Vagina (tissue), 2 donors: ENCODE results near the gene SC5D. TPM values are rescaled to one million over a fixed set of nuclear protein-coding genes. Genes with fewer than 3 reads are reported as not detected.
A peak's percentile ranks its signal among the peaks of the same experiment; 100 is the strongest.

Experiments used
- DNase-seq, 2 donors: peaks; one replicate each; pipeline ENCODE4 v3.0.0-alpha.2; 2017; ENCODE audit errors: extremely low spot score in 2 of 2
- H3K27ac ChIP-seq: fragments of 200-600 bp; sonication (generic); one replicate; pipeline ENCODE4 v1.5.1; 2019
- H3K27me3 ChIP-seq: fragments of 200-600 bp; sonication (generic); one replicate; pipeline ENCODE4 v1.5.1; 2019
- H3K36me3 ChIP-seq, 2 donors: fragments of 200-600 bp; sonication (generic); one replicate each; pipeline ENCODE4 v1.5.1; 2017 to 2019
- H3K4me1 ChIP-seq: fragments of 200-600 bp; sonication (generic); one replicate; pipeline ENCODE4 v1.5.1; 2019
- H3K4me3 ChIP-seq, 2 donors: fragments of 200-600 bp; sonication (generic); 1 replicate in 1 of 2; 2 replicates in 1 of 2; pipeline ENCODE4 v1.5.1; 2016 to 2019
- H3K9me3 ChIP-seq: fragments of 200-600 bp; sonication (generic); one replicate; pipeline ENCODE4 v1.5.1; 2019
- POLR2A ChIP-seq, 2 donors: fragments of 450-650 bp; IDR thresholded peaks; one replicate each; pipeline ENCODE4 v1.6.1; 2017; ENCODE audit warnings: antibody characterized with exemption in 2 of 2, mild to moderate bottlenecking in 2 of 2, moderate library complexity in 2 of 2
- POLR2AphosphoS5 ChIP-seq, 2 donors: sonication (generic); formaldehyde crosslinking; IDR thresholded peaks; one replicate each; pipeline ENCODE4 v1.9.0; 2017; ENCODE audit warnings: antibody characterized with exemption in 2 of 2, mild to moderate bottlenecking in 2 of 2, low read depth in 1 of 2; ENCODE audit not compliant: insufficient read depth in 1 of 2
- intact Hi-C: fragments of 100-400 bp; cut with DNase I; formaldehyde crosslinking; loops from one replicate; pipeline ENCODE4 v1.15.1; 2023
- total RNA-seq: library from RNA; depleted of rRNA; stranded (reverse); fragments of >200 nt; gene quantifications from one replicate; pipeline ENCODE4 v1.2.3, GENCODE V29; 2016
- TF ChIP-seq, protein P1 (sequence below), 3 experiments: fragments of 450-650 bp in 2 of 3; fragments of 200-600 bp in 1 of 3; sonication (generic) in 1 of 3; IDR thresholded peaks; one replicate each; pipeline ENCODE4 v1.5.1; 2017 to 2019; ENCODE audit warnings: antibody characterized with exemption in 3 of 3, mild to moderate bottlenecking in 2 of 3, moderate library complexity in 2 of 3

SC5D gene
- total RNA-seq, 1 donor from 2014 or later, result 86.7 TPM

DNA sequence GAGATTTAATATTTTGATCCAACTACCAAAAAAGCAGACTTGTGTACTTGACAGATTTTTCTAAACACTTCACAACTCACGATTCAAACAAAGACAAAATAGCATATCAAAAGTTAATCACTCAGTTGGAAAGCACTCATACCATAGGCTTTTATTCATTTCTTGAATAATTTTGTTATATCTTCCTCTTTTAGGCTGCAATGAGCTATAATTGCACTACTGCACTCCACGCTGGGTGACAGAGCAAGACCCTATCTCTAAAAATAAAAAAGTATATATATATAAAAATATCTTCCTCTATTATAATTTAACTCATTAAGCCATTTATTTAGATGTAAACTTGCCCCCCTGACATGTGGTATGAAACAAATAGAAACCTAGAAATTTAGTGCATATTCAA is 19.9 kb downstream of the SC5D start:
- H3K9me3 ChIP-seq, result no peaks in the 10 kb centered on the region
- no peak for DNase-seq
- H3K27ac ChIP-seq, result no peak overlapping the region
- H3K4me1 ChIP-seq, result no peaks in the 10 kb centered on the region
- TF ChIP-seq, protein P1, sequence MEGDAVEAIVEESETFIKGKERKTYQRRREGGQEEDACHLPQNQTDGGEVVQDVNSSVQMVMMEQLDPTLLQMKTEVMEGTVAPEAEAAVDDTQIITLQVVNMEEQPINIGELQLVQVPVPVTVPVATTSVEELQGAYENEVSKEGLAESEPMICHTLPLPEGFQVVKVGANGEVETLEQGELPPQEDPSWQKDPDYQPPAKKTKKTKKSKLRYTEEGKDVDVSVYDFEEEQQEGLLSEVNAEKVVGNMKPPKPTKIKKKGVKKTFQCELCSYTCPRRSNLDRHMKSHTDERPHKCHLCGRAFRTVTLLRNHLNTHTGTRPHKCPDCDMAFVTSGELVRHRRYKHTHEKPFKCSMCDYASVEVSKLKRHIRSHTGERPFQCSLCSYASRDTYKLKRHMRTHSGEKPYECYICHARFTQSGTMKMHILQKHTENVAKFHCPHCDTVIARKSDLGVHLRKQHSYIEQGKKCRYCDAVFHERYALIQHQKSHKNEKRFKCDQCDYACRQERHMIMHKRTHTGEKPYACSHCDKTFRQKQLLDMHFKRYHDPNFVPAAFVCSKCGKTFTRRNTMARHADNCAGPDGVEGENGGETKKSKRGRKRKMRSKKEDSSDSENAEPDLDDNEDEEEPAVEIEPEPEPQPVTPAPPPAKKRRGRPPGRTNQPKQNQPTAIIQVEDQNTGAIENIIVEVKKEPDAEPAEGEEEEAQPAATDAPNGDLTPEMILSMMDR (IDR thresholded peaks at IDR 0.05), result no peak
- TF ChIP-seq POLR2A (IDR thresholded peaks at IDR 0.05) (no peak), POLR2AphosphoS5 (IDR thresholded peaks at IDR 0.05; ENCODE audit: insufficient read depth in 1 of 2, low read depth in 1 of 2) (no peak)
- intact Hi-C loops, result no loop called here
- H3K4me3 ChIP-seq, result no peak overlapping the region
- peaks cover 0 to 4% of the 10 kb centered on the region in 2 donors for H3K36me3 ChIP-seq
- no peaks in the 10 kb centered on the region for H3K27me3 ChIP-seq

DNA sequence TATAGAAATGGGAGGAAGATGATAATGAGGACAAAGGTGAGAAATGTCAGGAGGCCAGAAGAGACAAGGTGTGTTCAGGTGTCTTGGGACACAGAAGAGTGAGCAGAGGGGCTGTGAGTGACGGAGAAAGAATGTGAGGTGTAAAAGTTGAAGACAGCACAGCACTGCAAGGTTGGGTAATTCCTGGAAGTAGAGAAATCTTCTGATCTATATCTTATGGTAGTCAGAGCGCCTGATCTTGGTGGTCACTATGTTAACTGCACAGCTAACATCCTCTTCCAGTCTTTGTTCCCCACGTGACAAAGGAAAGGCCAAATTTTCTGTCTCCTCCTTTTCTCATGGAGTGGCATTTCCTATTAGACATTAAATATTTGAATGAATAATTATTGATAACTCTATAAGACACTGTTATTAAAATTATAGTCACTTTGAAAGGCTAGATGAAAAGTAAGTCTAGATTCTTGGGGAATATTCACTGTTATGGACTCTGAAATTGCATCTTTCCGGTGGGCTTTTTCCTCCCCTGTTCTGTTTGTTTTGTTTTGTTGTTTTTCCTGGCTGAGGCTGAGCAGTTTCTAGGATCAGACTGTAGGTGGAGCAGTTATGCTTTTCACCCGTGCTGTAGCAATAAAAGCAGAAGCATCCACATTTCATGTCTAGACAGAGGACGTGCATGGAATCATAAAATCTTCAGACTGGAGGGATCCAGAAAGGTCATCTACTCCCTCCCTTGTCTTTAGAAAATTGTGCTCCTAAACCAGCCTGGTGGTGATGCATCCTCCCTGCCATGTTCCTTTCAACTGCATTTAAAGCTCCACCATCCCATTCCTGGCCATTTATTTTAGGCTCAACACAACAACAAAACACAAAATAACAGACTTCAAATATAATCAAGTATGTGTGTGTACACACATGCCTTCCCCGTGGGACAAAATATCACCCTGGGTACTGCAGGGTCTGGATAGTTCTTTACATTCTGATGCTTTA is 26.6 kb downstream of the SC5D start:
- intact Hi-C loops, result no loop called here
- Histone ChIP-seq H3K27ac (no peak overlapping the region), H3K4me1 (no peaks in the 10 kb centered on the region), H3K36me3 (no peaks in the 10 kb centered on the region), H3K9me3 (no peaks in the 10 kb centered on the region), H3K4me3 (no peak overlapping the region), H3K27me3 (no peaks in the 10 kb centered on the region)
- no peak for DNase-seq
- TF ChIP-seq, protein P1 (IDR thresholded peaks at IDR 0.05), result peak in 2 of 3 experiments; percentile 30 to 81
- no peak for TF ChIP-seq POLR2A (IDR thresholded peaks at IDR 0.05)

DNA sequence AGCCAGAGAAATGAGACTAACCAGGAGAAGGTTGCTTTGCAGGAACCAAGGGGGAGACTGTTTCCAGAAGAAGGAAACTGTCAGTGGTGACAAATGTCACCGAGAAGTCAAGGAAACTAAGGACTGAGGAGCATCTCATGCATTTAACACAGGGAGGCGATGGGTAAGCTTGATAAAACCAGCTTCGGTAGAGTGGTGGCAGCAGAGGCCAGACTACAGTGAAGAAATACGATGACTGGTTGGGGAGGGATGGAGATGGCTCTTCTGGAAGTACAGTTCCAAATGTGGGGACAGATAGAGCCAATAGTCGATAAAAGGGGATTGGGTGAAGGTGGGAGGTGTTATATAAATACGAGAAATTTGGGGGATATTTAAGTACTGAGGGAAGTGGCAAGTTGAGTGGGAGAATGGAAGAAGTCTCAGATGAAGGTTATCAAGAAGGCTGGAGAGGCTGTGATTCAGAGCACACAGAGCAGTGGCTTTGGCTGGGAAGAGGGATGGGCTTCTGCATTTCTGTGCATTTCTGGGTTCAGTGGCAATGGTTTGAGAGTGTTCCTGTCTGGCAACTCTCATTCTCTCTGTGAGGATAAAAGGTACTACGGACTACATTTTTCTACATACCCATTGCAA is 29.2 kb downstream of the SC5D start:
- H3K4me3 ChIP-seq, result no peak overlapping the region
- peaks cover 10% of the 10 kb centered on the region for H3K4me1 ChIP-seq
- DNase-seq, result no peak
- no peaks in the 10 kb centered on the region for H3K9me3 ChIP-seq
- no peaks in the 10 kb centered on the region for H3K27me3 ChIP-seq
- no peaks in the 10 kb centered on the region for H3K36me3 ChIP-seq
- intact Hi-C loops, result loop anchor here (5.0 kb wide), 1 partner anchor 271 kb away; no protein-coding TSS in a partner anchor
- no peak overlapping the region for H3K27ac ChIP-seq
- TF ChIP-seq, protein P1 (IDR thresholded peaks at IDR 0.05), result peak in 1 of 3 experiments; percentile 10
- no peak for TF ChIP-seq POLR2AphosphoS5 (IDR thresholded peaks at IDR 0.05; ENCODE audit: insufficient read depth in 1 of 2, low read depth in 1 of 2)

DNA sequence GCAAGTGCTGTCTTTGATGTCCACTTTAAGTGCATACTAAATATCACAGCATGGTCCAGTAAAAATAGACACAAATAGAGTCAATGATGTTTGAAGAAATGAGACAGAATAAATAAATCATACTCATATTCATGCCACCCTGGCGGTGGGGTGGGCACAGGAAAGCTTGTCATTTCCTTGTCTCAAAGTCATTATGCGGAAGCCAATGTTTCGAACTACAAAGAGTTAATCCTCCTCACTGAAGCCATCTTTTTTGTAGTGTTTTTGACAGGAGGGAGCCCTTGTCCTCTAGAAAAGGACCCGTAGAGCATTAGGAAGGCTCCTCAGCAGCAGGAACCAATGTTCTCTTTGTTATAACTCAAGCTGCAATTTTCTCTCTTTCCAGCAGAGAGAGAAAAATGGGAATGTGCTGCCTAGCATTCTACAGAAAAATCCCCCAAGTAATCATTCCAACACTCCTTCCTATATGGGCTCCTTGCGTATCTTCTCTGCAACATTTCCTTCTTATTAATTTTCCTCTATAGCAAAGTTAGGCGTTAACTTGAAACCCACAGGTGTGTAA is 30.6 kb downstream of the SC5D start:
- no peak overlapping the region for H3K4me3 ChIP-seq
- DNase-seq, result no peak
- H3K4me1 ChIP-seq, result peaks cover 10% of the 10 kb centered on the region
- no peak overlapping the region for H3K27ac ChIP-seq
- H3K36me3 ChIP-seq, result no peaks in the 10 kb centered on the region
- H3K9me3 ChIP-seq, result no peaks in the 10 kb centered on the region
- no peak for TF ChIP-seq POLR2AphosphoS5 (IDR thresholded peaks at IDR 0.05; ENCODE audit: insufficient read depth in 1 of 2, low read depth in 1 of 2)
- TF ChIP-seq, protein P1 (IDR thresholded peaks at IDR 0.05), result no peak
- no peak for TF ChIP-seq POLR2A (IDR thresholded peaks at IDR 0.05)
- H3K27me3 ChIP-seq, result no peaks in the 10 kb centered on the region
- intact Hi-C loops, result loop anchor here (5.0 kb wide), 1 partner anchor 269 kb away; no protein-coding TSS in a partner anchor
